C4-2B (cell line): Measurements from ENCODE around the gene ARHGAP12.

Experiments used
- CTCF ChIP-seq: fragments of 450-650 bp; conservative IDR thresholded peaks from 2 replicates; pipeline ENCODE4 v1.5.1; 2017; ENCODE audit warnings: mild to moderate bottlenecking
- ZFX ChIP-seq: fragments of 450-650 bp; IDR thresholded peaks from 2 replicates; pipeline ENCODE4 v1.6.1; 2017

GRCh38 chr10:31910016-31910415 lies 18.6 kb downstream of the ARHGAP12 start:
- no peak for TF ChIP-seq CTCF
- no peak for TF ChIP-seq ZFX
